Ishikawa (cell line): ENCODE data around the gene TUBB3.

Experiments
- CEBPB ChIP-seq: IDR thresholded peaks from 2 replicates; pipeline ENCODE4 v1.6.1; 2012
- CREB1 ChIP-seq: IDR thresholded peaks from 2 replicates; pipeline ENCODE4 v1.6.1; 2012; ENCODE audit warnings: low read depth
- EGR1 ChIP-seq: IDR thresholded peaks from 2 replicates; pipeline ENCODE4 v1.6.1; 2012
- EP300 ChIP-seq: IDR thresholded peaks from 2 replicates; pipeline ENCODE4 v1.6.1; 2012; ENCODE audit warnings: borderline replicate concordance
- FOXM1 ChIP-seq: IDR thresholded peaks from 2 replicates; pipeline ENCODE4 v1.6.1; 2012; ENCODE audit warnings: low read depth, borderline replicate concordance
- MAX ChIP-seq: IDR thresholded peaks from 2 replicates; pipeline ENCODE4 v1.6.1; 2012
- NFIC ChIP-seq: IDR thresholded peaks from 2 replicates; pipeline ENCODE4 v1.6.1; 2012
- RAD21 ChIP-seq: IDR thresholded peaks from 2 replicates; pipeline ENCODE4 v1.6.1; 2012; ENCODE audit warnings: low read depth
- REST ChIP-seq: IDR thresholded peaks from 2 replicates; pipeline ENCODE4 v1.6.1; 2012; ENCODE audit warnings: low read depth, mild to moderate bottlenecking
- TAF1 ChIP-seq: IDR thresholded peaks from 2 replicates; pipeline ENCODE4 v1.6.1; 2012; ENCODE audit warnings: low read depth, mild to moderate bottlenecking
- TCF12 ChIP-seq: IDR thresholded peaks from 2 replicates; pipeline ENCODE4 v1.6.1; 2012; ENCODE audit warnings: low read depth
- TEAD4 ChIP-seq: IDR thresholded peaks from 2 replicates; pipeline ENCODE4 v1.6.1; 2012
- USF1 ChIP-seq: IDR thresholded peaks from 2 replicates; pipeline ENCODE4 v1.6.1; 2012
- YY1 ChIP-seq: IDR thresholded peaks from 2 replicates; pipeline ENCODE4 v1.6.1; 2012; ENCODE audit warnings: low read depth
- ZBTB7A ChIP-seq: IDR thresholded peaks from 2 replicates; pipeline ENCODE4 v1.6.1; 2012; ENCODE audit warnings: low read depth

TUBB3 gene

GRCh38 chr16:89974870-89975269 lies 51.7 kb downstream of the TUBB3 start:
- TF ChIP-seq MAX (no peak), CREB1 (no peak), FOXM1 (no peak), ZBTB7A (no peak), NFIC (no peak), TCF12 (no peak), RAD21 (no peak), TEAD4 (no peak), EGR1 (no peak), EP300 (no peak), REST (no peak), CEBPB (no peak), USF1 (no peak), TAF1 (no peak), YY1 (no peak)

- no peak for TF ChIP-seq FOXM1
- TF ChIP-seq USF1, result no peak
- TF ChIP-seq RAD21, result no peak
- TF ChIP-seq NFIC, result no peak
- TF ChIP-seq ZBTB7A, result no peak
- TF ChIP-seq TAF1, result no peak
- no peak for TF ChIP-seq CREB1
- no peak for TF ChIP-seq EGR1
- TF ChIP-seq REST, result no peak
- no peak for TF ChIP-seq EP300
Measured at GRCh38 chr16:89981414-89981813, 58.3 kb downstream of the TUBB3 start.

- TF ChIP-seq EP300 (no peak), MAX (no peak), FOXM1 (no peak), ZBTB7A (no peak), TAF1 (no peak), YY1 (no peak), EGR1 (no peak), CEBPB (no peak), TEAD4 (no peak), USF1 (no peak), TCF12 (no peak), RAD21 (no peak), CREB1 (no peak), REST (no peak), NFIC (no peak)
Measured at GRCh38 chr16:89982318-89982717, 59.2 kb downstream of the TUBB3 start.

- 0 out of 2 replicates have a peak, but pooled peaks have one; percentile 7 for TF ChIP-seq USF1
- TF ChIP-seq FOXM1, result no peak
Measured at GRCh38 chr16:89983536-89983935, 60.4 kb downstream of the TUBB3 start.
